Loucy (cell line): ENCODE measurements around the gene LKAAEAR1.

Experiments used
- EZH2phosphoT487 ChIP-seq: fragments of 200-600 bp; IDR thresholded peaks from 2 replicates; pipeline ENCODE4 v1.6.1; 2018; ENCODE audit warnings: antibody characterized with exemption, mild to moderate bottlenecking, moderate library complexity, borderline replicate concordance
- TF ChIP-seq, protein P1 (sequence below): fragments of 200-600 bp; sonication (generic); conservative IDR thresholded peaks from 2 replicates; pipeline ENCODE4 v1.5.1; 2014; ENCODE audit warnings: mild to moderate bottlenecking, antibody characterized with exemption, low read length

DNA sequence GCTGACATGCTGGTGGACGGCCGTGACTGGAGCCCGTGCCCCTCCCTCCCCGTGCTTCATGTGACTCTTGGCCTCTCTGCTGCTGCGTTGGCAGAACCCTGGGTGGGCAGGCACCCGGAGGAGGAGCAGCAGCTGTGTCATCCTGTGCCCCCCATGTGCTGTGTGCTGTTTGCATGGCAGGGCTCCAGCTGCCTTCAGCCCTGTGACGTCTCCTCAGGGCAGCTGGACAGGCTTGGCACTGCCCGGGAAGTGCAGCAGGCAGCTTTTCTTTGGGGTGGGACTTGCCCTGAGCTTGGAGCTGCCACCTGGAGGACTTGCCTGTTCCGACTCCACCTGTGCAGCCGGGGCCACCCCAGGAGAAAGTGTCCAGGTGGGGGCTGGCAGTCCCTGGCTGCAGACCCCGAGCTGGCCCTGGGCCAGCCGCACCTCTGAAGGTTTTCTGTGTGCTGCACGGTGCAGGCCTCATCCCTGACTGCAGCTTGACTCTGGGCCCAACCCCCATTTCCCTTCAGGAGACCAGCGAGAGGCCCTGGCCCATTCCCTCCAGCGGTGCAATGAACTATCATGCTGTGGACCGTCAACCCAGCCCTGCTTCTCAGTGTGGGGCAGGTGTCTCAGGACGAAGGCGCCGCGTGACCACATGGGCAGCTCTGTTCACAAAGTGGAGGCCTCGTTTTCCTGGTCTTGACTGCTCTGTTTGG lies 15.0 kb upstream of the LKAAEAR1 start:
- TF ChIP-seq, protein P1, sequence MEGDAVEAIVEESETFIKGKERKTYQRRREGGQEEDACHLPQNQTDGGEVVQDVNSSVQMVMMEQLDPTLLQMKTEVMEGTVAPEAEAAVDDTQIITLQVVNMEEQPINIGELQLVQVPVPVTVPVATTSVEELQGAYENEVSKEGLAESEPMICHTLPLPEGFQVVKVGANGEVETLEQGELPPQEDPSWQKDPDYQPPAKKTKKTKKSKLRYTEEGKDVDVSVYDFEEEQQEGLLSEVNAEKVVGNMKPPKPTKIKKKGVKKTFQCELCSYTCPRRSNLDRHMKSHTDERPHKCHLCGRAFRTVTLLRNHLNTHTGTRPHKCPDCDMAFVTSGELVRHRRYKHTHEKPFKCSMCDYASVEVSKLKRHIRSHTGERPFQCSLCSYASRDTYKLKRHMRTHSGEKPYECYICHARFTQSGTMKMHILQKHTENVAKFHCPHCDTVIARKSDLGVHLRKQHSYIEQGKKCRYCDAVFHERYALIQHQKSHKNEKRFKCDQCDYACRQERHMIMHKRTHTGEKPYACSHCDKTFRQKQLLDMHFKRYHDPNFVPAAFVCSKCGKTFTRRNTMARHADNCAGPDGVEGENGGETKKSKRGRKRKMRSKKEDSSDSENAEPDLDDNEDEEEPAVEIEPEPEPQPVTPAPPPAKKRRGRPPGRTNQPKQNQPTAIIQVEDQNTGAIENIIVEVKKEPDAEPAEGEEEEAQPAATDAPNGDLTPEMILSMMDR, result no peak
- TF ChIP-seq EZH2phosphoT487, result no peak
